Suprapubic skin (tissue), 4 donors: ENCODE results near the gene CDC25B. TPM values are rescaled to one million over a fixed set of nuclear protein-coding genes. Genes with fewer than 3 reads are reported as not detected.

Experiments used
- DNase-seq, 2 donors: peaks; one replicate each; pipeline ENCODE4 v3.0.0-alpha.2; 2019; ENCODE audit warnings: low spot score in 2 of 2
- H3K27ac ChIP-seq: fragments of 200-600 bp; sonication (generic); one replicate; pipeline ENCODE4 v1.5.1; 2019
- H3K27me3 ChIP-seq: fragments of 200-600 bp; sonication (generic); one replicate; pipeline ENCODE4 v1.5.1; 2019
- H3K36me3 ChIP-seq: fragments of 200-600 bp; sonication (generic); one replicate; pipeline ENCODE4 v1.5.1; 2019
- H3K4me1 ChIP-seq: fragments of 200-600 bp; sonication (generic); one replicate; pipeline ENCODE4 v1.5.1; 2019
- H3K4me3 ChIP-seq: fragments of 200-600 bp; sonication (generic); one replicate; pipeline ENCODE4 v1.5.1; 2019; ENCODE audit warnings: mild to moderate bottlenecking
- H3K9me3 ChIP-seq: fragments of 200-600 bp; sonication (generic); one replicate; pipeline ENCODE4 v1.5.1; 2019
- EP300 ChIP-seq: sonication (generic); formaldehyde crosslinking; IDR thresholded peaks from one replicate; pipeline ENCODE4 v1.6.1; 2017; ENCODE audit warnings: antibody characterized with exemption
- POLR2A ChIP-seq, 2 donors: fragments of 450-650 bp; IDR thresholded peaks; one replicate each; pipeline ENCODE4 v1.6.1; 2017; ENCODE audit warnings: antibody characterized with exemption in 2 of 2, mild to moderate bottlenecking in 2 of 2, moderate library complexity in 2 of 2
- POLR2AphosphoS5 ChIP-seq, 3 donors: sonication (generic); formaldehyde crosslinking; IDR thresholded peaks; one replicate each; pipeline ENCODE4 v1.6.1; 2017; ENCODE audit warnings: antibody characterized with exemption in 3 of 3
- WGBS: methylation state at CpG from one replicate; pipeline ENCODE4 v1.1.5; 2018; 5-methylcytosine and 5-hydroxymethylcytosine counted together
- total RNA-seq, 4 donors: library from RNA; depleted of rRNA; stranded (reverse); fragments of >200 nt; gene quantifications; one replicate each; pipeline ENCODE4 v1.1.0, GENCODE V29; 2016
- TF ChIP-seq, protein P1 (sequence below), 2 donors: fragments of 200-600 bp in 1 of 2; fragments of 450-650 bp in 1 of 2; sonication (generic) in 1 of 2; IDR thresholded peaks; one replicate each; pipeline ENCODE4 v1.5.1; 2016 to 2019; ENCODE audit warnings: antibody characterized with exemption in 2 of 2, mild to moderate bottlenecking in 1 of 2, moderate library complexity in 1 of 2

CDC25B gene
- total RNA-seq, 4 donors from 2014 or later = 12.7 to 34.4 (median 23.3) TPM

DNA sequence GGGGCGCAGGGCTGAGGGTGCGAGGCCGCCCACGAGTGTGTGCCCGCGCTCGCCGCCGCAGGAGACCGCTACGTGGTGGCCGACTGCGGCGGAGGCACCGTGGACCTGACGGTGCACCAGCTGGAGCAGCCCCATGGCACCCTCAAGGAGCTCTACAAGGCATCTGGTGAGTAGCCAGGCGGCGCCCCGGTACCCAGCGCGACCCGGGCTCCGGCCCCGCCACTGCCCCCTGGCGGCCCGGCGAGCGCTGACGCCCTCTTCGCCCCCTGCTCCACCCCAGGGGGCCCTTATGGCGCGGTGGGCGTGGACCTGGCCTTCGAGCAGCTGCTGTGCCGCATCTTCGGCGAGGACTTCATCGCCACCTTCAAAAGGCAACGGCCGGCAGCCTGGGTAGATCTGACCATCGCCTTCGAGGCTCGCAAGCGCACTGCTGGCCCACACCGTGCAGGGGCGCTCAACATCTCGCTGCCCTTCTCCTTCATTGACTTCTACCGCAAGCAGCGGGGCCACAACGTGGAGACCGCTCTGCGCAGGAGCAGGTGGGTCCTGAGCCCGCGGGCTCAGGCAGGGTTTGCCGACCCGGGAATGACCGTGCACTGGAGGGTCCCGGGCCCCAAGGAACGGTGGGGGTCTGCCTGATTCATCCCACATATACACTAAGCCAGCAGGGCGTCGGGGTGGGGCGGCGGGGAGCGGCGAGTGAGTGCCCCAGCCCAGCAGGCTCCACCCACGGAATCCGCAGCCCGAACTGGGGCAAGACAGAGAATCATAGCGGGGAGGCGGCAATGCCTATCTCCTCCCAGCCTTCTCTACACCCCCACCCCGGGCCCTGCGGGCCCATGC lies 46.2 kb upstream of the CDC25B start:
- H3K9me3 ChIP-seq = no peaks in the 10 kb centered on the region
- TF ChIP-seq, protein P1, sequence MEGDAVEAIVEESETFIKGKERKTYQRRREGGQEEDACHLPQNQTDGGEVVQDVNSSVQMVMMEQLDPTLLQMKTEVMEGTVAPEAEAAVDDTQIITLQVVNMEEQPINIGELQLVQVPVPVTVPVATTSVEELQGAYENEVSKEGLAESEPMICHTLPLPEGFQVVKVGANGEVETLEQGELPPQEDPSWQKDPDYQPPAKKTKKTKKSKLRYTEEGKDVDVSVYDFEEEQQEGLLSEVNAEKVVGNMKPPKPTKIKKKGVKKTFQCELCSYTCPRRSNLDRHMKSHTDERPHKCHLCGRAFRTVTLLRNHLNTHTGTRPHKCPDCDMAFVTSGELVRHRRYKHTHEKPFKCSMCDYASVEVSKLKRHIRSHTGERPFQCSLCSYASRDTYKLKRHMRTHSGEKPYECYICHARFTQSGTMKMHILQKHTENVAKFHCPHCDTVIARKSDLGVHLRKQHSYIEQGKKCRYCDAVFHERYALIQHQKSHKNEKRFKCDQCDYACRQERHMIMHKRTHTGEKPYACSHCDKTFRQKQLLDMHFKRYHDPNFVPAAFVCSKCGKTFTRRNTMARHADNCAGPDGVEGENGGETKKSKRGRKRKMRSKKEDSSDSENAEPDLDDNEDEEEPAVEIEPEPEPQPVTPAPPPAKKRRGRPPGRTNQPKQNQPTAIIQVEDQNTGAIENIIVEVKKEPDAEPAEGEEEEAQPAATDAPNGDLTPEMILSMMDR (IDR thresholded peaks at IDR 0.05) = peak in 1 of 2 donors; percentile 77
- TF ChIP-seq POLR2A (IDR thresholded peaks at IDR 0.05) (no peak), EP300 (no peak), POLR2AphosphoS5 (IDR thresholded peaks at IDR 0.05) (no peak)
- no peak overlapping the region for H3K27ac ChIP-seq
- H3K27me3 ChIP-seq = peaks cover 3% of the 10 kb centered on the region
- peaks cover 31% of the 10 kb centered on the region for H3K4me1 ChIP-seq
- no peak for DNase-seq
- WGBS = 59% methylated on average over 22 of the region's 72 CpGs
- H3K4me3 ChIP-seq = no peak overlapping the region
- peaks cover 24% of the 10 kb centered on the region for H3K36me3 ChIP-seq

DNA sequence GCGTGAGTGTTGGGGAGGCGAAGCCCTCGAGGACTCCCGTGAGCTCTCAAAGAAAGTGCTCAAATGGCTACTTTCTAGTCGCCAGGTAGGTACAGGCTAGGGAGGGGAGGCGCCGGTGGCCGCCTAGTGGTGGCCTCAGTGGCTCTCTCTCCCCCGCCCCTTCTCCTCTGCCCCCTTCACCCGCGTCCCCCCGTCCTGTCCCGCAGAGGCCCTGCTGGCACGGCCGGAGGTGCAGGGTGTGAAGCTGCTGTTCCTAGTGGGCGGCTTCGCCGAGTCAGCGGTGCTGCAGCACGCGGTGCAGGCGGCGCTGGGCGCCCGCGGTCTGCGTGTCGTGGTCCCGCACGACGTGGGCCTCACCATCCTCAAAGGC lies 44.8 kb upstream of the CDC25B start:
- peaks cover 3% of the 10 kb centered on the region for H3K27me3 ChIP-seq
- no peaks in the 10 kb centered on the region for H3K9me3 ChIP-seq
- H3K27ac ChIP-seq = no peak overlapping the region
- TF ChIP-seq POLR2AphosphoS5 (IDR thresholded peaks at IDR 0.05) (no peak), POLR2A (IDR thresholded peaks at IDR 0.05) (no peak)
- H3K4me1 ChIP-seq = peaks cover 27% of the 10 kb centered on the region
- WGBS = 83% methylated on average over 14 of the region's 31 CpGs
- peak overlapping the region; percentile 49 for H3K4me3 ChIP-seq
- peaks cover 24% of the 10 kb centered on the region for H3K36me3 ChIP-seq
- DNase-seq = no peak

DNA sequence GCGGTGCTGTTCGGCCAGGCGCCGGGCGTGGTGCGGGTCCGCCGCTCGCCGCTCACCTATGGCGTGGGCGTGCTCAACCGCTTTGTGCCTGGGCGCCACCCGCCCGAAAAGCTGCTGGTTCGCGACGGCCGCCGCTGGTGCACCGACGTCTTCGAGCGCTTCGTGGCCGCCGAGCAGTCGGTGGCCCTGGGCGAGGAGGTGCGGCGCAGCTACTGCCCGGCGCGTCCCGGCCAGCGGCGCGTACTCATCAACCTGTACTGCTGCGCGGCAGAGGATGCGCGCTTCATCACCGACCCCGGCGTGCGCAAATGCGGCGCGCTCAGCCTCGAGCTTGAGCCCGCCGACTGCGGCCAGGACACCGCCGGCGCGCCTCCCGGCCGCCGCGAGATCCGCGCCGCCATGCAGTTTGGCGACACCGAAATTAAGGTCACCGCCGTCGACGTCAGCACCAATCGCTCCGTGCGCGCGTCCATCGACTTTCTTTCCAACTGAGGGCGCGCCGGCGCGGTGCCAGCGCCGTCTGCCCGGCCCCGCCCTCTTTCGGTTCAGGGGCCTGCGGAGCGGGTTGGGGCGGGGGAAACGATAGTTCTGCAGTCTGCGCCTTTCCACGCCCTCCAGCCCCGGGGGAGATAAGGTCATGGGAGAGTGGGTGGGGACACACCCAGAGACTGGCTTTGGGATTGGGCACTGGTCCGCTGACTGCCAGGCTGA lies 44.3 kb upstream of the CDC25B start:
- Histone ChIP-seq H3K4me1 (peaks cover 27% of the 10 kb centered on the region), H3K9me3 (no peaks in the 10 kb centered on the region), H3K27me3 (peaks cover 3% of the 10 kb centered on the region), H3K36me3 (peaks cover 23% of the 10 kb centered on the region), H3K27ac (no peak overlapping the region), H3K4me3 (peak overlapping the region; percentile 49)
- DNase-seq = no peak
- no peak for TF ChIP-seq EP300
- no peak for TF ChIP-seq POLR2A (IDR thresholded peaks at IDR 0.05)
- TF ChIP-seq, protein P1 (IDR thresholded peaks at IDR 0.05) = no peak
- no peak for TF ChIP-seq POLR2AphosphoS5 (IDR thresholded peaks at IDR 0.05)
- WGBS = 62% methylated on average over 52 of the region's 95 CpGs

DNA sequence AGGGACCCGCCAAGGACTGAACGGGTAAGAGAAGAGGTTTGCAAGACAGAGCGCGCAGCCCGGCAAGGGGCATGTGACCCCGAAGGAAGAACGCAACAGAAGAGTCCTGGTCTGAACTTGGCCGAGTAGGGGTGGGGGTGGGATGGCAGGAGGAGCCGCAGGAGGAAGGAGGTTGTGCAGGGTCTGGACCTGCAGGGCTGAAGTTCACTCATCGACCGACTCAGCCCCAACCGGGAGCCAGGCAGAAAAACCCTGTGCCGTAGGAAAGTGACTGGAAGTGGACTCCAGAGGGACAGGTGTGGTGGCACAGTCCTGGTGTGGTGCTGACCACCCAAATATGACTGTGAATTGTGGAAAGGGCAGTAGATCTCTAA lies 43.7 kb upstream of the CDC25B start:
- Histone ChIP-seq H3K27me3 (peaks cover 3% of the 10 kb centered on the region), H3K27ac (no peak overlapping the region), H3K4me1 (peaks cover 27% of the 10 kb centered on the region), H3K36me3 (peaks cover 18% of the 10 kb centered on the region), H3K9me3 (no peaks in the 10 kb centered on the region), H3K4me3 (peak overlapping the region; percentile 49)
- DNase-seq = no peak
- 42% methylated on average over 13 of the region's 13 CpGs for WGBS
- no peak for TF ChIP-seq POLR2AphosphoS5 (IDR thresholded peaks at IDR 0.05)
- TF ChIP-seq POLR2A (IDR thresholded peaks at IDR 0.05) = no peak
- TF ChIP-seq EP300 = no peak
- TF ChIP-seq, protein P1 (IDR thresholded peaks at IDR 0.05) = no peak

DNA sequence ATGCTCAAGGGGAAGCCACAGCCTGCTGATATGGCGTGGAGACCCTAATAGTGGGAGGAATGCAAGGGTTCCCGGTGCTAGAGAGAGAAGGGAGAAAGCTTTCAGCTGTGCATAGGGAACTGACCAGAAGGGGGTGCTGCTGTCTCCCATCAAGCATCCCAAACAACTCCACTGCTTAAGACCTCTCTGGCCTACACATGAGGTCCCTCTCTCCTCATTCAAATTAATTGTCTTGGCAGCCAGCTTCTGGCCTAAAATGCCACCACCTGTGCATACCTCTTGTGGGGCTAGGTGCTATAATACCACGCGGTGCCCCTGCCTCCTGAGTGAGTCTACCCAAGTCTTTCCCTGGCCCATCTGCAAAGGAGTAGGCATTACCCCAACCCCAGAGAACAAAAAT lies 43.0 kb upstream of the CDC25B start:
- Histone ChIP-seq H3K36me3 (peaks cover 13% of the 10 kb centered on the region), H3K4me3 (no peak overlapping the region), H3K27ac (no peak overlapping the region), H3K27me3 (peaks cover 3% of the 10 kb centered on the region), H3K9me3 (no peaks in the 10 kb centered on the region), H3K4me1 (peaks cover 27% of the 10 kb centered on the region)
- no peak for DNase-seq
- WGBS = 32% methylated on average over 4 of the region's 4 CpGs
- TF ChIP-seq, protein P1 (IDR thresholded peaks at IDR 0.05) = peak; percentile 67 to 78
- TF ChIP-seq EP300 = no peak
- TF ChIP-seq POLR2A (IDR thresholded peaks at IDR 0.05) = no peak
